Stomach (tissue), 9 donors: ENCODE data around the gene FAM47B. TPM values are rescaled to one million over a fixed set of nuclear protein-coding genes. Genes with fewer than 3 reads are reported as not detected.
A peak's percentile ranks its signal among the peaks of the same experiment; 100 is the strongest.

Experiments
- DNase-seq, 2 donors: peaks; one replicate each; pipeline versions ENCODE4 v3.0.0 to v3.0.0-alpha.2; 2013 to 2019
- H3K27ac ChIP-seq, 5 donors: fragments of 200-600 bp in 4 of 5; sonication (generic) in 4 of 5; one replicate each; pipeline ENCODE4 v1.5.1; 2013 to 2019; ENCODE audit warnings: mild to moderate bottlenecking in 1 of 5, moderate library complexity in 1 of 5
- H3K27me3 ChIP-seq, 3 donors: fragments of 200-600 bp; sonication (generic); one replicate each; pipeline ENCODE4 v1.5.1; 2017 to 2019; ENCODE audit warnings: mixed run types in 1 of 3
- H3K36me3 ChIP-seq, 4 donors: fragments of 200-600 bp; sonication (generic); 1 replicate in 3 of 4; 2 replicates in 1 of 4; pipeline ENCODE4 v1.5.1; 2016 to 2019
- H3K4me1 ChIP-seq, 4 donors: fragments of 200-600 bp; sonication (generic); one replicate each; pipeline ENCODE4 v1.5.1; 2016 to 2019
- H3K4me3 ChIP-seq, 4 donors: fragments of 200-600 bp; sonication (generic) in 3 of 4; one replicate each; pipeline ENCODE4 v1.5.1; 2016 to 2019; ENCODE audit warnings: mild to moderate bottlenecking in 1 of 4
- H3K9me3 ChIP-seq, 4 donors: fragments of 200-600 bp; sonication (generic); one replicate each; pipeline ENCODE4 v1.5.1; 2016 to 2019
- CTCF ChIP-seq, 7 experiments: fragments of 450-650 bp in 4 of 7; fragments of 200-600 bp in 3 of 7; sonication (generic) in 3 of 7; IDR thresholded peaks; one replicate each; pipeline ENCODE4 v1.5.1; 2016 to 2019; ENCODE audit warnings: antibody characterized with exemption in 7 of 7, control low read depth in 2 of 7, mild to moderate bottlenecking in 1 of 7
- EP300 ChIP-seq: sonication (generic); formaldehyde crosslinking; IDR thresholded peaks from one replicate; pipeline ENCODE4 v1.6.1; 2017; ENCODE audit warnings: antibody characterized with exemption
- POLR2A ChIP-seq, 4 donors: fragments of 450-650 bp; IDR thresholded peaks; one replicate each; pipeline ENCODE4 v1.6.1; 2016; ENCODE audit warnings: antibody characterized with exemption in 4 of 4, control low read depth in 2 of 4, mild to moderate bottlenecking in 1 of 4, moderate library complexity in 1 of 4
- POLR2AphosphoS5 ChIP-seq, 3 donors: sonication (generic); formaldehyde crosslinking; IDR thresholded peaks; one replicate each; pipeline ENCODE4 v1.6.1; 2016; ENCODE audit warnings: antibody characterized with exemption in 3 of 3
- WGBS, 5 donors: extraction: QIAGEN DNeasy Blood & Tissue Kit in 3 of 5; methylation state at CpG; one replicate each; pipeline versions ENCODE4 v1.1.5 to v1.1.7; 2013 to 2018; 5-methylcytosine and 5-hydroxymethylcytosine counted together
- intact Hi-C: fragments of 100-400 bp; cut with DNase I; formaldehyde crosslinking; loops from one replicate; pipeline ENCODE4 v1.15.1; 2023; ENCODE audit warnings: low total_unique reads
- polyA plus RNA-seq, 3 donors: library from polyadenylated mRNA; stranded (reverse); fragments of 200-250 nt; gene quantifications; one replicate each; pipeline ENCODE4 v1.2.3, GENCODE V29; 2013
- total RNA-seq, 5 donors: library from RNA; depleted of rRNA; stranded (reverse); fragments of >200 nt; gene quantifications; one replicate each; pipeline versions ENCODE4 v1.1.0 to v1.2.3, GENCODE V29; 2014 to 2016
- donor health status: healthy with polysubstance abuse.
- donor health status: Bipolar disorder and iron deficiency.
- donor health status: healthy.

FAM47B gene
- total and polyA plus RNA-seq, 8 donors, result not detected

GRCh38 chrX:34918856-34919255 lies 23.7 kb upstream of the FAM47B start:
- Histone ChIP-seq H3K36me3 (no peaks in the 10 kb centered on the region), H3K27me3 (no peaks in the 10 kb centered on the region), H3K4me1 (no peaks in the 10 kb centered on the region), H3K9me3 (no peaks in the 10 kb centered on the region), H3K27ac (no peak overlapping the region), H3K4me3 (no peak overlapping the region)
- DNase-seq, result peak in 1 of 2 donors; percentile 56
- intact Hi-C loops, result no loop called here
- peak in 2 of 7 experiments; percentile 6 to 12 for TF ChIP-seq CTCF (IDR thresholded peaks at IDR 0.05)
- no peak for TF ChIP-seq POLR2A (IDR thresholded peaks at IDR 0.05)
- 0 to 21% (median 13%) methylated on average over 1 of the region's 1 CpG for WGBS, 5 donors

GRCh38 chrX:34927866-34928265 lies 14.7 kb upstream of the FAM47B start:
- H3K27ac ChIP-seq, result no peak overlapping the region
- H3K9me3 ChIP-seq, result no peaks in the 10 kb centered on the region
- intact Hi-C loops, result no loop called here
- no peak for DNase-seq
- TF ChIP-seq CTCF (IDR thresholded peaks at IDR 0.05), result no peak
- no peak for TF ChIP-seq POLR2A (IDR thresholded peaks at IDR 0.05)
- TF ChIP-seq EP300, result no peak
- no peak for TF ChIP-seq POLR2AphosphoS5 (IDR thresholded peaks at IDR 0.05)
- H3K4me3 ChIP-seq, result no peak overlapping the region
- no peaks in the 10 kb centered on the region for H3K4me1 ChIP-seq
- H3K36me3 ChIP-seq, result no peaks in the 10 kb centered on the region
- 52 to 89% (median 78%) methylated on average over 2 of the region's 2 CpGs for WGBS, 5 donors
- H3K27me3 ChIP-seq, result no peaks in the 10 kb centered on the region

GRCh38 chrX:34943235-34943634 lies 639 bp downstream of the FAM47B start:
- H3K27ac ChIP-seq, result no peak overlapping the region
- WGBS, 5 donors, result 90 to 100% (median 93%) methylated on average over 6 to 24 of the region's 24 CpGs
- intact Hi-C loops, result no loop called here
- H3K36me3 ChIP-seq, result no peaks in the 10 kb centered on the region
- H3K4me3 ChIP-seq, result no peak overlapping the region
- DNase-seq, result no peak
- no peaks in the 10 kb centered on the region for H3K4me1 ChIP-seq
- peaks cover 0 to 8% (median 0%) of the 10 kb centered on the region in 4 donors for H3K9me3 ChIP-seq
- TF ChIP-seq POLR2A (IDR thresholded peaks at IDR 0.05) (no peak), EP300 (no peak)
- H3K27me3 ChIP-seq, result no peaks in the 10 kb centered on the region

- Histone ChIP-seq H3K4me3 (no peak overlapping the region), H3K27me3 (no peaks in the 10 kb centered on the region), H3K36me3 (no peaks in the 10 kb centered on the region), H3K9me3 (no peaks in the 10 kb centered on the region), H3K4me1 (no peaks in the 10 kb centered on the region), H3K27ac (no peak overlapping the region)
- DNase-seq, result no peak
- no peak for TF ChIP-seq POLR2A (IDR thresholded peaks at IDR 0.05)
- intact Hi-C loops, result no loop called here
Observed at GRCh38 chrX:34956916-34957315, 14.3 kb downstream of the FAM47B start.

GRCh38 chrX:34961662-34962061 lies 19.1 kb downstream of the FAM47B start:
- H3K4me1 ChIP-seq, result no peaks in the 10 kb centered on the region
- no peak overlapping the region for H3K4me3 ChIP-seq
- no peaks in the 10 kb centered on the region for H3K36me3 ChIP-seq
- intact Hi-C loops, result no loop called here
- no peaks in the 10 kb centered on the region for H3K9me3 ChIP-seq
- no peak for DNase-seq
- no peak overlapping the region for H3K27ac ChIP-seq
- no peaks in the 10 kb centered on the region for H3K27me3 ChIP-seq
- TF ChIP-seq POLR2A (IDR thresholded peaks at IDR 0.05), result no peak
- no peak for TF ChIP-seq POLR2AphosphoS5 (IDR thresholded peaks at IDR 0.05)
- TF ChIP-seq CTCF (IDR thresholded peaks at IDR 0.05), result no peak
- no peak for TF ChIP-seq EP300

GRCh38 chrX:34972206-34972605 lies 29.6 kb downstream of the FAM47B start:
- no peaks in the 10 kb centered on the region for H3K9me3 ChIP-seq
- no peaks in the 10 kb centered on the region for H3K27me3 ChIP-seq
- no peaks in the 10 kb centered on the region for H3K4me1 ChIP-seq
- no peaks in the 10 kb centered on the region for H3K36me3 ChIP-seq
- DNase-seq, result no peak
- H3K27ac ChIP-seq, result no peak overlapping the region
- TF ChIP-seq CTCF (IDR thresholded peaks at IDR 0.05) (no peak), EP300 (no peak), POLR2A (IDR thresholded peaks at IDR 0.05) (no peak), POLR2AphosphoS5 (IDR thresholded peaks at IDR 0.05) (no peak)
- WGBS, 5 donors, result 22 to 42% (median 35%) methylated on average over 3 of the region's 3 CpGs
- intact Hi-C loops, result no loop called here
- H3K4me3 ChIP-seq, result no peak overlapping the region
